HepG2 (cell line): ENCODE data around the gene LIMCH1. TPM values are rescaled to one million over a fixed set of nuclear protein-coding genes. Genes with fewer than 3 reads are reported as not detected.

Source experiments
- ATAC-seq: fragments of 200-7000 bp; cut with Tn5 transposase; 3 replicates; pipeline ENCODE4 v1.9.1; 2020; ENCODE audit warnings: mild to moderate bottlenecking, moderate library complexity
- BruUV-seq: library from RNA; stranded (reverse); fragments of 400-500 nt; replicated peaks from 2 replicates; lab custom pipeline; 2021; lab: Mats Ljungman, UMichigan
- CTCF ChIA-PET: fragments of 300-600 bp; formaldehyde crosslinking; extraction: SDS; loops from one replicate; lab custom pipeline; 2021; ENCODE audit warnings: low total read pairs, inconsistent platforms, low intra/inter-chr PET ratio; lab: Yijun Ruan, JAX
- POLR2A ChIA-PET: fragments of 350-600 bp; sonication (Branson Sonifier 250); formaldehyde crosslinking; loops from one replicate; lab custom pipeline; 2020; ENCODE audit warnings: antibody characterized with exemption, inconsistent platforms; lab: Yijun Ruan, JAX
- DNase-seq: peaks from one replicate; pipeline ENCODE4 v3.0.0-alpha.2; 2015; ENCODE audit warnings: low spot score
- FAIRE-seq: peaks from 3 replicates; lab custom pipeline; 2011; peaks lifted over from hg19 to GRCh38; lab: Jason Lieb, UNC
- H2AFZ ChIP-seq: one replicate; pipeline ENCODE4 v1.6.1; 2011; ENCODE audit warnings: low read length, inconsistent platforms
- H3K27ac ChIP-seq: fragments of 300-600 bp; 3 replicates; pipeline ENCODE4 v1.8.0; 2011; ENCODE audit warnings: mixed run types, mild to moderate bottlenecking, mixed read lengths, low read length, inconsistent platforms; ENCODE audit not compliant: insufficient read depth; ENCODE audit errors: extremely low read length
- H3K27me3 ChIP-seq, 2 experiments: fragments of 200-600 bp in 1 of 2; 2 replicates in 1 of 2; 3 replicates in 1 of 2; pipeline versions ENCODE4 v1.6.0 to v1.8.0; 2011; ENCODE audit warnings: low read length in 2 of 2, mild to moderate bottlenecking in 2 of 2, moderate library complexity in 2 of 2, inconsistent platforms in 1 of 2; ENCODE audit not compliant: insufficient read depth in 2 of 2, control insufficient read depth in 1 of 2
- H3K36me3 ChIP-seq, 2 experiments: fragments of 200-600 bp in 1 of 2; replicated peaks in 1 of 2; 2 replicates in 1 of 2; 3 replicates in 1 of 2; pipeline versions ENCODE4 v1.5.1 to v1.8.0; 2011; ENCODE audit warnings: low read length in 2 of 2, inconsistent platforms in 1 of 2; ENCODE audit not compliant: insufficient read depth in 2 of 2, control insufficient read depth in 1 of 2
- H3K4me1 ChIP-seq: 2 replicates; pipeline ENCODE4 v1.5.1; 2012; ENCODE audit warnings: low read length, inconsistent platforms; ENCODE audit not compliant: insufficient read depth
- H3K4me2 ChIP-seq: 2 replicates; pipeline ENCODE4 v1.6.0; 2011; ENCODE audit warnings: low read depth, low read length, inconsistent platforms
- H3K4me3 ChIP-seq, 3 experiments: fragments of 200-600 bp in 1 of 3; sonication (generic), shearing (Covaris generic) in 1 of 3; replicated peaks in 1 of 3; 2 replicates each; pipeline ENCODE4 v1.5.1; 2011 to 2016; ENCODE audit warnings: low read length in 3 of 3, inconsistent platforms in 2 of 3, low read depth in 2 of 3, mild to moderate bottlenecking in 2 of 3, control low read depth in 1 of 3, mixed read lengths in 1 of 3; ENCODE audit not compliant: insufficient read depth in 1 of 3
- H3K79me2 ChIP-seq: one replicate; pipeline ENCODE4 v1.6.1; 2011; ENCODE audit warnings: low read length, inconsistent platforms; ENCODE audit not compliant: insufficient read depth
- H3K9ac ChIP-seq: 2 replicates; pipeline ENCODE4 v1.6.0; 2011; ENCODE audit warnings: mild to moderate bottlenecking, low read depth, low read length, inconsistent platforms; ENCODE audit not compliant: insufficient read depth
- H3K9me3 ChIP-seq: 2 replicates; pipeline ENCODE4 v1.5.1; 2012; ENCODE audit warnings: mild to moderate bottlenecking, low read length
- H4K20me1 ChIP-seq: 2 replicates; pipeline ENCODE4 v1.6.0; 2011; ENCODE audit warnings: inconsistent platforms, mild to moderate bottlenecking, low read length, moderate library complexity; ENCODE audit not compliant: insufficient read depth
- ATF4 ChIP-seq, 2 experiments: fragments of 450-650 bp in 1 of 2; sonication (generic) in 1 of 2; formaldehyde crosslinking; IDR thresholded peaks; 2 replicates each; pipeline versions ENCODE4 v1.5.0 to v1.8.0; 2020 to 2022; ENCODE audit warnings: mild to moderate bottlenecking in 1 of 2, missing genetic modification reagents in 1 of 2
- ATF7-NPFF ChIP-seq: sonication (generic); formaldehyde crosslinking; IDR thresholded peaks from 2 replicates; pipeline ENCODE4 v1.8.1; 2023; ENCODE audit warnings: mild to moderate bottlenecking, low read depth, missing genetic modification reagents, moderate library complexity
- GTF2F1 ChIP-seq: fragments of 150-350 bp; IDR thresholded peaks from 2 replicates; pipeline ENCODE4 v1.6.1; 2014; ENCODE audit warnings: low read length
- IRF2 ChIP-seq: IDR thresholded peaks from 2 replicates; pipeline ENCODE4 v1.6.1; 2018; ENCODE audit warnings: missing genetic modification reagents, missing compliant biosample characterization
- JUNB ChIP-seq: sonication (generic); formaldehyde crosslinking; IDR thresholded peaks from 2 replicates; pipeline ENCODE4 v1.8.0; 2022; ENCODE audit warnings: missing genetic modification reagents, mild to moderate bottlenecking, borderline replicate concordance
- KLF16 ChIP-seq, 2 experiments: sonication (generic) in 1 of 2; formaldehyde crosslinking in 1 of 2; IDR thresholded peaks; 2 replicates each; pipeline versions ENCODE4 v1.6.1 to v1.8.0; 2016 to 2023; ENCODE audit warnings: missing genetic modification reagents in 2 of 2, missing compliant biosample characterization in 1 of 2
- LCORL ChIP-seq, 2 experiments: fragments of 450-650 bp in 1 of 2; sonication (generic) in 1 of 2; formaldehyde crosslinking in 1 of 2; IDR thresholded peaks; 2 replicates each; pipeline versions ENCODE4 v1.5.0 to v1.6.1; 2017 to 2020; ENCODE audit warnings: antibody characterized with exemption in 1 of 2, missing genetic modification reagents in 1 of 2
- MYNN ChIP-seq: sonication (generic); formaldehyde crosslinking; IDR thresholded peaks from 2 replicates; pipeline ENCODE4 v1.4.0; 2020; ENCODE audit warnings: mild to moderate bottlenecking, low read depth, missing genetic modification reagents
- PHB2 ChIP-seq: fragments of 450-650 bp; IDR thresholded peaks from 2 replicates; pipeline ENCODE4 v1.6.1; 2018; ENCODE audit not compliant: partially characterized antibody
- THYN1 ChIP-seq: sonication (generic); formaldehyde crosslinking; IDR thresholded peaks from 2 replicates; pipeline ENCODE4 v1.8.1; 2023; ENCODE audit warnings: low read depth, mild to moderate bottlenecking, moderate library complexity, missing genetic modification reagents, borderline replicate concordance
- ZNF367 ChIP-seq: sonication (generic); formaldehyde crosslinking; IDR thresholded peaks from 2 replicates; pipeline ENCODE4 v1.4.0; 2020; ENCODE audit warnings: missing genetic modification reagents, borderline replicate concordance
- ZNF414 ChIP-seq: sonication (generic); formaldehyde crosslinking; IDR thresholded peaks from 2 replicates; pipeline ENCODE4 v1.5.0; 2020; ENCODE audit warnings: missing genetic modification reagents
- ZNF512B ChIP-seq: sonication (generic); formaldehyde crosslinking; IDR thresholded peaks from 2 replicates; pipeline ENCODE4 v1.5.1; 2020; ENCODE audit warnings: missing genetic modification reagents, mild to moderate bottlenecking, borderline replicate concordance
- ZNF672 ChIP-seq: sonication (generic); formaldehyde crosslinking; IDR thresholded peaks from 2 replicates; pipeline ENCODE4 v1.8.1; 2022; ENCODE audit warnings: missing genetic modification reagents
- ZNF780A ChIP-seq: sonication (generic); formaldehyde crosslinking; IDR thresholded peaks from 2 replicates; pipeline ENCODE4 v1.8.0; 2022; ENCODE audit warnings: mild to moderate bottlenecking, missing genetic modification reagents, moderate library complexity
- ZNF800 ChIP-seq: sonication (generic); formaldehyde crosslinking; IDR thresholded peaks from 2 replicates; pipeline ENCODE4 v1.4.0; 2020; ENCODE audit warnings: missing genetic modification reagents
- ZNF883 ChIP-seq: sonication (generic); formaldehyde crosslinking; IDR thresholded peaks from 2 replicates; pipeline ENCODE4 v1.5.1; 2020; ENCODE audit warnings: mild to moderate bottlenecking, missing genetic modification reagents; ENCODE audit errors: not compliant biosample characterization
- WGBS: methylation state at CpG from one replicate; pipeline ENCODE4 v1.1.6; 2017; ENCODE audit warnings: low lambda C conversion rate; 5-methylcytosine and 5-hydroxymethylcytosine counted together
- in situ Hi-C: cut with HindIII; loops from 2 replicates; pipeline ENCODE4 v1.10.0; 2017; ENCODE audit warnings: low pct_unique_long_range_greater_than_20kb; ENCODE audit not compliant: extremely low pct_ligation_motif_present
- intact Hi-C: fragments of 100-400 bp; cut with micrococcal nuclease; formaldehyde crosslinking; loops from one replicate; pipeline ENCODE4 v1.10.0; 2022; ENCODE audit not compliant: unreplicated experiment
- polyA plus RNA-seq, 8 experiments: library from polyadenylated mRNA; depleted of rRNA in 3 of 8; stranded (reverse) in 7 of 8; unstranded in 1 of 8; fragments of >200 nt; fragmentation: Illumina TruSeq in 4 of 8; extraction: Trizol in 4 of 8; gene quantifications; 2 replicates each; pipeline versions ENCODE4 v1.2.1 to v1.2.3, GENCODE V29; 2011 to 2016; ENCODE audit warnings: low read depth in 4 of 8, missing spikeins in 1 of 8, mixed read lengths in 1 of 8; ENCODE audit not compliant: insufficient read depth in 1 of 8
- total RNA-seq, 5 experiments: library from RNA; depleted of rRNA; stranded (reverse); fragments of >200 nt; fragmentation: Illumina TruSeq; extraction: Trizol; gene quantifications; 2 replicates each; pipeline ENCODE4 v1.2.3, GENCODE V29; 2016; ENCODE audit warnings: low read depth in 1 of 5

The LIMCH1 gene
- total and polyA plus RNA-seq, 2 of the 13 experiments (the other 11 are each of a cell fraction or from before 2014, with no cell fraction given) = 0.04 TPM; not detected in 1

- TF ChIP-seq ZNF512B (no peak), KLF16 (CRISPR knock-in tag; IDR thresholded peaks at IDR 0.05) (no peak), ZNF367 (CRISPR knock-in tag) (no peak), THYN1 (CRISPR knock-in tag) (no peak), GTF2F1 (no peak), PHB2 (no peak)
These were observed 35.6 kb downstream of the LIMCH1 start (continued) for GRCh38 chr4:41573502-41574001.

GRCh38 chr4:41575207-41575606, 37.2 kb downstream of the LIMCH1 start:
- in situ Hi-C loops (no loop called here), intact Hi-C loops (no loop called here)
- ChIA-PET POLR2A (no interaction called here), CTCF (no interaction called here)
- H3K9ac ChIP-seq = no peak overlapping the region
- H3K4me1 ChIP-seq = no peaks in the 10 kb centered on the region
- no peak overlapping the region for H2AFZ ChIP-seq
- no peak overlapping the region for H3K4me3 ChIP-seq
- H3K36me3 ChIP-seq = no peaks in the 10 kb centered on the region
- TF ChIP-seq JUNB (no peak), ZNF414 (CRISPR knock-in tag) (no peak), ZNF883 (CRISPR knock-in tag) (no peak), ZNF780A (CRISPR knock-in tag) (no peak), ZNF672 (CRISPR knock-in tag) (no peak), ZNF800 (no peak), LCORL (IDR thresholded peaks at IDR 0.05) (no peak), LCORL (CRISPR knock-in tag; IDR thresholded peaks at IDR 0.05) (no peak), IRF2 (CRISPR knock-in tag) (no peak), ATF7-NPFF (CRISPR knock-in tag) (no peak), MYNN (CRISPR knock-in tag) (no peak), ATF4 (CRISPR knock-in tag; IDR thresholded peaks at IDR 0.05) (no peak)
- H3K9me3 ChIP-seq = no peaks in the 10 kb centered on the region
- no peak overlapping the region for H3K4me2 ChIP-seq
- no peak for DNase-seq
- 11% methylated on average over 4 of the region's 4 CpGs for WGBS
- no peaks in the 10 kb centered on the region; a peak in 1 of 5 replicates for H3K27me3 ChIP-seq
- no peak for ATAC-seq
- no peak for FAIRE-seq
- H3K27ac ChIP-seq = no peak overlapping the region
- BruUV-seq = no TSS peak
- H3K79me2 ChIP-seq = no peaks in the 10 kb centered on the region
- no peaks in the 10 kb centered on the region for H4K20me1 ChIP-seq
